Breast epithelium (tissue), 3 donors: ENCODE data around the gene SEC16A.

Source experiments
- CTCF ChIP-seq, 3 donors: fragments of 450-650 bp; IDR thresholded peaks; one replicate each; pipeline ENCODE4 v1.5.1; 2016 to 2017; ENCODE audit warnings: antibody characterized with exemption in 3 of 3, mild to moderate bottlenecking in 3 of 3, moderate library complexity in 3 of 3
- POLR2AphosphoS5 ChIP-seq, 3 donors: sonication (generic); formaldehyde crosslinking; IDR thresholded peaks; one replicate each; pipeline ENCODE4 v1.6.1; 2017; ENCODE audit warnings: antibody characterized with exemption in 3 of 3

- TF ChIP-seq POLR2AphosphoS5 (IDR thresholded peaks at IDR 0.05) (no peak), CTCF (IDR thresholded peaks at IDR 0.05) (no peak)
Observed at GRCh38 chr9:136506425-136506824, 23.6 kb upstream of the SEC16A start.
